CD14-positive monocyte (primary cell): ENCODE measurements around the gene GAMT. TPM values are rescaled to one million over a fixed set of nuclear protein-coding genes. Genes with fewer than 3 reads are reported as not detected.

ENCODE experiments used
- DNase-seq, 3 donors: peaks; one replicate each; pipeline ENCODE4 v3.0.0-alpha.2; 2011 to 2022
- H2AFZ ChIP-seq: 2 replicates; pipeline ENCODE4 v1.6.0; 2012; ENCODE audit warnings: mild to moderate bottlenecking, low read depth, low read length, inconsistent platforms; ENCODE audit not compliant: insufficient read depth, poor library complexity, severe bottlenecking
- H3K27ac ChIP-seq, 2 donors: 1 replicate in 1 of 2; 2 replicates in 1 of 2; pipeline ENCODE4 v1.5.1; 2012 to 2013; ENCODE audit warnings: low read length in 2 of 2, control low read depth in 1 of 2, inconsistent platforms in 1 of 2, low read depth in 1 of 2, mild to moderate bottlenecking in 1 of 2
- H3K27me3 ChIP-seq, 2 donors: one replicate each; pipeline versions ENCODE4 v1.6.0 to v1.6.1; 2011 to 2013; ENCODE audit warnings: low read length in 2 of 2; ENCODE audit not compliant: control insufficient read depth in 2 of 2, insufficient read depth in 2 of 2
- H3K36me3 ChIP-seq, 2 donors: replicated peaks in 1 of 2; 1 replicate in 1 of 2; 2 replicates in 1 of 2; pipeline versions ENCODE4 v1.5.1 to v1.6.1; 2012 to 2013; ENCODE audit warnings: low read length in 2 of 2, control low read depth in 1 of 2, inconsistent platforms in 1 of 2, mild to moderate bottlenecking in 1 of 2; ENCODE audit not compliant: insufficient read depth in 2 of 2, control insufficient read depth in 1 of 2
- H3K4me1 ChIP-seq, 2 donors: 1 replicate in 1 of 2; 2 replicates in 1 of 2; pipeline versions ENCODE4 v1.5.1 to v1.6.1; 2012 to 2013; ENCODE audit warnings: low read length in 2 of 2, control low read depth in 1 of 2, inconsistent platforms in 1 of 2, mild to moderate bottlenecking in 1 of 2, moderate library complexity in 1 of 2; ENCODE audit not compliant: insufficient read depth in 2 of 2, control insufficient read depth in 1 of 2
- H3K4me2 ChIP-seq: replicated peaks from 2 replicates; pipeline ENCODE3; 2012; ENCODE audit warnings: low read length, moderate library complexity, mild to moderate bottlenecking; ENCODE audit not compliant: poor library complexity, severe bottlenecking; ENCODE audit errors: extremely low read depth
- H3K4me3 ChIP-seq, 3 experiments: fragments of 200-600 bp in 1 of 3; sonication (generic) in 1 of 3; replicated peaks in 1 of 3; 1 replicate in 2 of 3; 2 replicates in 1 of 3; pipeline ENCODE4 v1.5.1; 2011 to 2013; ENCODE audit warnings: low read length in 3 of 3, mild to moderate bottlenecking in 3 of 3, control low read depth in 2 of 3, low read depth in 2 of 3, inconsistent platforms in 1 of 3, moderate library complexity in 1 of 3
- H3K79me2 ChIP-seq: 2 replicates; pipeline ENCODE4 v1.6.0; 2012; ENCODE audit warnings: mild to moderate bottlenecking, control low read depth, inconsistent platforms, low read length, moderate library complexity; ENCODE audit not compliant: insufficient read depth
- H3K9ac ChIP-seq: 2 replicates; pipeline ENCODE4 v1.6.0; 2017; ENCODE audit warnings: low read length, mild to moderate bottlenecking; ENCODE audit not compliant: insufficient read depth, poor library complexity, severe bottlenecking
- H3K9me3 ChIP-seq, 2 donors: replicated peaks in 1 of 2; 1 replicate in 1 of 2; 2 replicates in 1 of 2; pipeline versions ENCODE4 v1.5.1 to v1.6.1; 2012 to 2013; ENCODE audit warnings: low read length in 2 of 2, control low read depth in 1 of 2; ENCODE audit not compliant: control insufficient read depth in 1 of 2, insufficient read depth in 1 of 2
- H4K20me1 ChIP-seq: 2 replicates; pipeline ENCODE4 v1.6.0; 2012; ENCODE audit warnings: mild to moderate bottlenecking, low read length, control low read depth, moderate library complexity; ENCODE audit not compliant: insufficient read depth
- H3K27ac Mint-ChIP-seq, 7 donors: one replicate each; pipeline ENCODE4 v1.8.0; 2020; ENCODE audit warnings: mild to moderate bottlenecking in 7 of 7, mixed read lengths in 7 of 7, moderate library complexity in 6 of 7, inconsistent platforms in 2 of 7
- H3K27me3 Mint-ChIP-seq, 3 donors: one replicate each; pipeline ENCODE4 v1.8.0; 2021 to 2022; ENCODE audit warnings: low read depth in 3 of 3, mild to moderate bottlenecking in 3 of 3, mixed read lengths in 3 of 3, moderate library complexity in 3 of 3, inconsistent platforms in 1 of 3
- H3K36me3 Mint-ChIP-seq, 2 donors: one replicate each; pipeline ENCODE4 v1.8.0; 2020; ENCODE audit warnings: mixed read lengths in 2 of 2, inconsistent platforms in 1 of 2, mild to moderate bottlenecking in 1 of 2
- H3K4me1 Mint-ChIP-seq: one replicate; pipeline ENCODE4 v1.8.0; 2020; ENCODE audit warnings: mild to moderate bottlenecking, mixed read lengths
- H3K4me3 Mint-ChIP-seq, 2 donors: one replicate each; pipeline ENCODE4 v1.8.0; 2020; ENCODE audit warnings: mild to moderate bottlenecking in 2 of 2, mixed read lengths in 2 of 2, moderate library complexity in 1 of 2
- H3K9me3 Mint-ChIP-seq, 7 donors: one replicate each; pipeline ENCODE4 v1.8.0; 2020 to 2022; ENCODE audit warnings: mixed read lengths in 7 of 7, mild to moderate bottlenecking in 6 of 7, moderate library complexity in 6 of 7, inconsistent platforms in 2 of 7
- WGBS: methylation state at CpG from one replicate; pipeline ENCODE4 v1.1.5; 2013; ENCODE audit warnings: missing lambda C conversion rate; ENCODE audit not compliant: insufficient coverage; 5-methylcytosine and 5-hydroxymethylcytosine counted together
- intact Hi-C, 2 donors: fragments of 100-400 bp; cut with micrococcal nuclease; formaldehyde crosslinking; loops; one replicate each; pipeline versions ENCODE4 v1.15.0 to v1.15.1; 2023
- polyA plus RNA-seq, 3 donors: library from polyadenylated mRNA; depleted of rRNA in 1 of 3; unstranded in 2 of 3; stranded (reverse) in 1 of 3; fragments of 300-500 nt in 2 of 3; fragments of >200 nt in 1 of 3; fragmentation: Illumina TruSeq in 2 of 3; gene quantifications; 1 replicate in 2 of 3; 2 replicates in 1 of 3; pipeline ENCODE4 v1.2.3, GENCODE V29; 2012 to 2021
- TF ChIP-seq, protein P1 (sequence below): fragments of 200-600 bp; IDR thresholded peaks from one replicate; pipeline ENCODE4 v1.8.0; 2022; ENCODE audit warnings: antibody characterized with exemption, mild to moderate bottlenecking

The GAMT gene
- polyA plus RNA-seq, 3 donors, result 0.95 to 1.3 (median 0.96) TPM

DNA sequence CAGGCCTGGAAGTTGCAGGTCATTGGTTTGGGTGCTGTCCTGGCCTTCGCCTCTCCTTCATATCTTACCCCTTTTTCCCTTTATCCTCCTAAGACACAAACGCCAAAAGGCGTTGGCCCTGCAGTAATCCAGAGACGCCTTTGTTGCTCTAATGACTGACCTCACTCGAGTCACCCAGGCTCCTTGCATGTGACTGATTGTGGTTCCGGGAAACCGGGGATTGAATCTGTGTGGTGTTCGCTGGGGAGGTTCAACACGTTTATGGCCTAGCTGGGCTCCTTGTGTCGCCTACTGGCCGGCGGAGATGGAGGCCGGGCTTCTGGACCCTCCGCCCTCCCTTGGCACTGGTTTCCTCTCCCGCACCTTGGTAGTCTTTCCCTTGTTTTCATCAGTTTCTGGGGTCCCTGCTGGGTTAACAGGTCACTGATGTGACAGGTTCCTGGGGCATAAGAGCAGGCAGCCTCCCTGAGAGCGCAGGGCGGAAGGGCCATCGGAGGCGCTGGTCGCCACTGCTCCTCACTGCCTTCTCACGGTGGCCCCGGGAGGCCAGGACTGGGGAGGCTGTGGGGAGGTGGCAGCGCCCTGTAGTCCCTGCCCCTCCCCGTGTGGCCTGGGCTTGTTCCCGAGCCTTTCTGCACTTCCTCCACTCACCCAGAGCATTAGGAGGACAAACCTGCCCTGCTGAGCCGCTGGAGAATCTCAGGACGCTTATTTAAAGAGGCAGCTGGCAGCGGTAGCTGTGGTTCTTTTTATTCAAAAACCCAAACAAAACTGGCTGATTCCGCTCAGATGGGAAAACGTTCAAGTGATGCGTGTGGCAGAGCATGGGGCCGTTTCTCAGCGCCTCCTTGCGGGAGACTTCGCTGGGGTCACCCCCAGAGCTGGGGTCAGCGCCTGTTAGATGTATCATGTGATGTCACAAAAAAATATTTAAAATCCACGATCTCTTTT, 35.7 kb downstream of the GAMT start:
- Mint-ChIP-seq H3K4me1 (peaks cover 39% of the 10 kb centered on the region), H3K4me3 (no peak overlapping the region), H3K27me3 (peaks cover 0 to 5% (median 2%) of the 10 kb centered on the region in 3 donors), H3K27ac (peak overlapping the region in 1 of 7 donors; percentile 11), H3K9me3 (no peaks in the 10 kb centered on the region), H3K36me3 (peaks cover 41 to 65% of the 10 kb centered on the region in 2 donors)
- no peaks in the 10 kb centered on the region for H3K27me3 ChIP-seq
- no peaks in the 10 kb centered on the region for H3K79me2 ChIP-seq
- DNase-seq, result no peak
- H3K4me3 ChIP-seq, result no peak overlapping the region
- intact Hi-C loops, result no loop called here
- H2AFZ ChIP-seq, result no peak overlapping the region
- TF ChIP-seq, protein P1, sequence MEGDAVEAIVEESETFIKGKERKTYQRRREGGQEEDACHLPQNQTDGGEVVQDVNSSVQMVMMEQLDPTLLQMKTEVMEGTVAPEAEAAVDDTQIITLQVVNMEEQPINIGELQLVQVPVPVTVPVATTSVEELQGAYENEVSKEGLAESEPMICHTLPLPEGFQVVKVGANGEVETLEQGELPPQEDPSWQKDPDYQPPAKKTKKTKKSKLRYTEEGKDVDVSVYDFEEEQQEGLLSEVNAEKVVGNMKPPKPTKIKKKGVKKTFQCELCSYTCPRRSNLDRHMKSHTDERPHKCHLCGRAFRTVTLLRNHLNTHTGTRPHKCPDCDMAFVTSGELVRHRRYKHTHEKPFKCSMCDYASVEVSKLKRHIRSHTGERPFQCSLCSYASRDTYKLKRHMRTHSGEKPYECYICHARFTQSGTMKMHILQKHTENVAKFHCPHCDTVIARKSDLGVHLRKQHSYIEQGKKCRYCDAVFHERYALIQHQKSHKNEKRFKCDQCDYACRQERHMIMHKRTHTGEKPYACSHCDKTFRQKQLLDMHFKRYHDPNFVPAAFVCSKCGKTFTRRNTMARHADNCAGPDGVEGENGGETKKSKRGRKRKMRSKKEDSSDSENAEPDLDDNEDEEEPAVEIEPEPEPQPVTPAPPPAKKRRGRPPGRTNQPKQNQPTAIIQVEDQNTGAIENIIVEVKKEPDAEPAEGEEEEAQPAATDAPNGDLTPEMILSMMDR, result no peak
- peaks cover 30 to 41% of the 10 kb centered on the region in 2 donors for H3K4me1 ChIP-seq
- no peaks in the 10 kb centered on the region for H4K20me1 ChIP-seq
- H3K27ac ChIP-seq, result no peak overlapping the region
- H3K9me3 ChIP-seq, result no peaks in the 10 kb centered on the region
- peaks cover 3 to 25% of the 10 kb centered on the region in 2 donors for H3K36me3 ChIP-seq
- WGBS, result 88% methylated on average over 22 of the region's 37 CpGs
- H3K9ac ChIP-seq, result no peak overlapping the region
- no peak overlapping the region for H3K4me2 ChIP-seq

DNA sequence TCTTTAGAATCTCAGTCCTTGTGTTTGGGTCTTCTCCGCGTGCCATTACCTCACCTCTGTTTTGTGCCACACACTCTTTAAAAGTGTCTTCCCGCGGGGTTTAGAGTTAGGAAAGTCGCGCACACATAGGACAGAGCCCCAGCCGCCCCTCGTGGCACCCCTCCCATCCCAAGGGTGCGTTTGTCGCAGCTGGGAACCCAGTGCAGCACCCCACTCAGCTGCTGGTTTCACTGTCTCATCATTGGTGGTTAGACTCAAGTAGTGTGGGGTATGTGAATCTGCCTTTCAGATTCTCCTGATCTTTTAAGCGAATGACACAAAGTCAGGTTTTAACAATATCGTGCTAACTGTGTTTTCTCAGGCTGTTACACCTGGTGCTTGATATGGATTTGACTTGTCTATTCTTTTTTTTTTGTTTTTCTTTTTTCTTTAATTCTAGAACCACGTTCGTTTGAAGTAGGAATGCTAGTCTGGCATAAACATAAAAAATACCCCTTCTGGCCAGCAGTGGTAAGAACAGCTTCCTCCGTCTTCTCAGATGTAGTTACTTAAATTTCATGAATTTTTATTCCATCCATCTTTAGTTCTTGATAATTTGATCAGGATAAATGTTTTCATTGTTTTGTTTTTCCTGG, 37.2 kb downstream of the GAMT start:
- intact Hi-C loops, result no loop called here
- H3K27me3 ChIP-seq, result no peaks in the 10 kb centered on the region
- H3K36me3 ChIP-seq, result peaks cover 8 to 27% of the 10 kb centered on the region in 2 donors
- H2AFZ ChIP-seq, result no peak overlapping the region
- H3K4me3 Mint-ChIP-seq, result peak overlapping the region in 1 of 2 donors; percentile 26
- TF ChIP-seq, protein P1, result peak; percentile 35
- H3K4me1 Mint-ChIP-seq, result peaks cover 39% of the 10 kb centered on the region
- no peak overlapping the region for H3K27ac ChIP-seq
- H3K4me3 ChIP-seq, result peak overlapping the region in 1 of 3 experiments; percentile 57
- WGBS, result 30% methylated on average over 8 of the region's 15 CpGs
- H3K4me2 ChIP-seq, result no peak overlapping the region
- H3K27me3 Mint-ChIP-seq, result peaks cover 0 to 5% (median 2%) of the 10 kb centered on the region in 3 donors
- H3K4me1 ChIP-seq, result peaks cover 30 to 43% of the 10 kb centered on the region in 2 donors
- H3K27ac Mint-ChIP-seq, result peak overlapping the region in 2 of 7 donors; percentile 30 to 50
- H3K9me3 ChIP-seq, result no peaks in the 10 kb centered on the region
- H3K79me2 ChIP-seq, result no peaks in the 10 kb centered on the region
- H3K9me3 Mint-ChIP-seq, result no peaks in the 10 kb centered on the region
- no peak for DNase-seq
- H3K36me3 Mint-ChIP-seq, result peaks cover 42 to 65% of the 10 kb centered on the region in 2 donors
- H4K20me1 ChIP-seq, result no peaks in the 10 kb centered on the region
- peak overlapping the region; percentile 47 for H3K9ac ChIP-seq
